HG03060 (cell line): ENCODE measurements around the gene DOCK4.

Experiments used
- ATAC-seq: cut with Tn5 transposase; IDR thresholded peaks from one replicate; pipeline ENCODE4 v1.9.1; 2021; ENCODE audit warnings: low read depth, moderate number of reproducible peaks; ENCODE audit not compliant: unreplicated experiment

The DOCK4 gene

GRCh38 chr7:112192236-112193154 is 13.7 kb downstream of the DOCK4 start:
- ATAC-seq: no peak

- ATAC-seq: no peak
Observed at GRCh38 chr7:112190120-112190519, 16.1 kb downstream of the DOCK4 start.

- ATAC-seq: no peak
Observed at GRCh38 chr7:112189691-112190090, 16.5 kb downstream of the DOCK4 start.

- no peak for ATAC-seq
Observed at GRCh38 chr7:112188257-112188656, 17.9 kb downstream of the DOCK4 start.

GRCh38 chr7:112186300-112186699 is 19.9 kb downstream of the DOCK4 start:
- ATAC-seq: no peak

- ATAC-seq: no peak
Observed at GRCh38 chr7:112185005-112185834, 21.0 kb downstream of the DOCK4 start.

- ATAC-seq: no peak
Observed at GRCh38 chr7:112184455-112184854, 21.7 kb downstream of the DOCK4 start.

GRCh38 chr7:112183266-112183665 is 22.9 kb downstream of the DOCK4 start:
- no peak for ATAC-seq

- ATAC-seq: no peak
Observed at GRCh38 chr7:112182749-112183148, 23.4 kb downstream of the DOCK4 start.

GRCh38 chr7:112180223-112180622 is 26.0 kb downstream of the DOCK4 start:
- no peak for ATAC-seq

- no peak for ATAC-seq
Observed at GRCh38 chr7:112176693-112177415, 29.3 kb downstream of the DOCK4 start.

- ATAC-seq: no peak
Observed at GRCh38 chr7:112176241-112176640, 30.0 kb downstream of the DOCK4 start.

- no peak for ATAC-seq
Observed at GRCh38 chr7:112174192-112174591, 32.0 kb downstream of the DOCK4 start.

GRCh38 chr7:112173568-112173905 is 32.7 kb downstream of the DOCK4 start:
- no peak for ATAC-seq

- no peak for ATAC-seq
Observed at GRCh38 chr7:112172870-112173567, 33.2 kb downstream of the DOCK4 start.

GRCh38 chr7:112171673-112172072 is 34.5 kb downstream of the DOCK4 start:
- ATAC-seq: no peak

- no peak for ATAC-seq
Observed at GRCh38 chr7:112168915-112169314, 37.3 kb downstream of the DOCK4 start.

GRCh38 chr7:112167147-112167546 is 39.1 kb downstream of the DOCK4 start:
- ATAC-seq: no peak

GRCh38 chr7:112162784-112163506 is 43.3 kb downstream of the DOCK4 start:
- no peak for ATAC-seq
